ENCODE measurements around the gene MYCBPAP. TPM values are rescaled to one million over a fixed set of nuclear protein-coding genes. Genes with fewer than 3 reads are reported as not detected.

MYCBPAP gene
- total RNA-seq, 4 donors from 2014 or later = 0.38 to 2.3 (median 0.54) TPM

DNA sequence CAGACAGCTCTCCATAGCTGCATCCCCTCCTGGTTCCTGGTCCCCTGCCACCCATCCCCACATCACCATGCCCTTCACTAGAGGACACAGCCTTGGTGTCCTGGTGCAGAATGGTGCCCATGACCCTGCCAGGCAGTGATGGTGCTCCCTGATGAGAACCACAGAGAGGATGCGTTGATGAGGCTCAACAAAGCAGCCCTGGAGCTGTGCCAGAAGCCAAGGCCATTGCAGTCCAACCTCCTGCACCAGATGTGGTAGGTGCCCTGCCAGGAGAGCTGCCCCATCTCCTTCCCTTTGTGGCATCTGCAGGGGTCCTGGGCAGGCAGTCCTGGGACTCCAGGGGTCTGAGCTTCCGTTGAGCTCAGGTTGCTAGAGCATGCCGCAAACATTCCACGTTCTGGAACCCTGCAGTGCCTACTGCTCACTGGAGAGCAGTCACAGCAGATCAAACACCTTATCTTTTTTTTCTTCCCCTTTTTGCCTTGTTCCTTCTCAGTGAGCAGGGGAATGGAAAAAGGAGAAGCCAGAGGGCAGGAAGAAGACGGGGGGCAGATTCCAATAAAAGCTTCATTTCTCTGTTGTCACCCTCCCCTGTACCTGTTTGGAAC lies 19.0 kb downstream of the MYCBPAP start:
- DNase-seq (ENCODE audit: low spot score in 2 of 2) = no peak
- WGBS, 2 donors = 48 to 74% methylated on average over 4 to 5 of the region's 5 CpGs
- intact Hi-C loops (cut with DNase I; ENCODE audit: low total_unique reads) = no loop called here
- no peak overlapping the region for H3K4me3 ChIP-seq (ENCODE audit: low read depth, poor library complexity, severe bottlenecking)
- no peak for TF ChIP-seq POLR2A (IDR thresholded peaks at IDR 0.05)
- TF ChIP-seq, protein P1, sequence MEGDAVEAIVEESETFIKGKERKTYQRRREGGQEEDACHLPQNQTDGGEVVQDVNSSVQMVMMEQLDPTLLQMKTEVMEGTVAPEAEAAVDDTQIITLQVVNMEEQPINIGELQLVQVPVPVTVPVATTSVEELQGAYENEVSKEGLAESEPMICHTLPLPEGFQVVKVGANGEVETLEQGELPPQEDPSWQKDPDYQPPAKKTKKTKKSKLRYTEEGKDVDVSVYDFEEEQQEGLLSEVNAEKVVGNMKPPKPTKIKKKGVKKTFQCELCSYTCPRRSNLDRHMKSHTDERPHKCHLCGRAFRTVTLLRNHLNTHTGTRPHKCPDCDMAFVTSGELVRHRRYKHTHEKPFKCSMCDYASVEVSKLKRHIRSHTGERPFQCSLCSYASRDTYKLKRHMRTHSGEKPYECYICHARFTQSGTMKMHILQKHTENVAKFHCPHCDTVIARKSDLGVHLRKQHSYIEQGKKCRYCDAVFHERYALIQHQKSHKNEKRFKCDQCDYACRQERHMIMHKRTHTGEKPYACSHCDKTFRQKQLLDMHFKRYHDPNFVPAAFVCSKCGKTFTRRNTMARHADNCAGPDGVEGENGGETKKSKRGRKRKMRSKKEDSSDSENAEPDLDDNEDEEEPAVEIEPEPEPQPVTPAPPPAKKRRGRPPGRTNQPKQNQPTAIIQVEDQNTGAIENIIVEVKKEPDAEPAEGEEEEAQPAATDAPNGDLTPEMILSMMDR (IDR thresholded peaks at IDR 0.05) = no peak

DNA sequence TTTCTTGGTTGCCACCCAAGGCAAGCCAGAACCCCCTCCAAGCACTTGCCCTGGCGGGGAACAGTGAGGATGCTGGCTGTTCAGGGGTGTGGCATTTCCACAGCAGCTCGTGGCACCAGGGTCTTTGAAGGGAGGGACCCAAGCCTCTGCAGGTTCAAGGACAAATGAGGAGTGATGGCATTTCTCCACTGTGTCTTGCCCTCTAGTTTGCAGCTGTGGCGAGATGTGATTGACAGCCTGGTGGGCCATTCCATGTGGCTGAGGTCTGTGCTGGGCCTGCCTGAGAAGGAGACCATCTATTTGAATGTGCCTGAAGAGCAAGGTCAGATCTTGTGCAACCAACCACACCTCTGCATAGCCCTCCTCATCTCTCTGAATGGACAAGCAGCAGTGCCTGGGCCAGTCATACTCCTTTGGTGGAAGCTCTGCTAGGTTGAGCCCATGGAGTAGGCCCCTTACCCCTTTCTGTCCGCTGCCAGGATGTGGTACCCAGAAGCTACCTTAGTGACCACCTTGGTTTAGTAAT lies 19.8 kb downstream of the MYCBPAP start:
- intact Hi-C loops (cut with DNase I; ENCODE audit: low total_unique reads) = no loop called here
- DNase-seq (ENCODE audit: low spot score in 2 of 2) = no peak
- no peak overlapping the region for H3K4me3 ChIP-seq (ENCODE audit: low read depth, poor library complexity, severe bottlenecking)
- no peak for TF ChIP-seq POLR2A (IDR thresholded peaks at IDR 0.05)
- TF ChIP-seq, protein P1 (IDR thresholded peaks at IDR 0.05) = no peak
- 46 to 67% methylated on average over 4 of the region's 4 CpGs for WGBS, 2 donors

DNA sequence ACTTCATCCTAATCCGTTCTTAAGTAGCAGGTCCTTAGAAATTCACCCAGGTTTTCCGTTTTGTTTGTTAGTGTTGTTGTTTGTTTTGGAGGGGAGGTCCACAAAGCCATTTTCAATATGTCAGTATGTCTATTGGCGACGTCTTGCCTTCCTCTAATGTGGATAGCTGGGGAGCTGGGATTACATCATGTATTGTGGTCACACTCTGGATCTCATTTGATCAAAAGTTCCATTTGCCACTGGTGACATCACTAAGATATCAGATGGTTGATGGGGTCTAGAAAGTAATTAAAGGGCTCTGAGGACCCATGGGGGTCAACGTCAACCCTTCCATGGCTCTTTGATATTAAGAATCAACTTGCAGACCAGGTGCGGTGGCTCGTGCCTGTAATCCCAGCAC lies 21.6 kb downstream of the MYCBPAP start:
- 89 to 92% methylated on average over 7 of the region's 7 CpGs for WGBS, 2 donors
- intact Hi-C loops (cut with DNase I; ENCODE audit: low total_unique reads) = loop anchor here (10.0 kb wide), 1 partner anchor 45 kb away; no protein-coding TSS in a partner anchor
- no peak for DNase-seq (ENCODE audit: low spot score in 2 of 2)
- TF ChIP-seq, protein P1 (IDR thresholded peaks at IDR 0.05) = no peak
- TF ChIP-seq POLR2A (IDR thresholded peaks at IDR 0.05) = no peak
- H3K4me3 ChIP-seq (ENCODE audit: low read depth, poor library complexity, severe bottlenecking) = no peak overlapping the region

DNA sequence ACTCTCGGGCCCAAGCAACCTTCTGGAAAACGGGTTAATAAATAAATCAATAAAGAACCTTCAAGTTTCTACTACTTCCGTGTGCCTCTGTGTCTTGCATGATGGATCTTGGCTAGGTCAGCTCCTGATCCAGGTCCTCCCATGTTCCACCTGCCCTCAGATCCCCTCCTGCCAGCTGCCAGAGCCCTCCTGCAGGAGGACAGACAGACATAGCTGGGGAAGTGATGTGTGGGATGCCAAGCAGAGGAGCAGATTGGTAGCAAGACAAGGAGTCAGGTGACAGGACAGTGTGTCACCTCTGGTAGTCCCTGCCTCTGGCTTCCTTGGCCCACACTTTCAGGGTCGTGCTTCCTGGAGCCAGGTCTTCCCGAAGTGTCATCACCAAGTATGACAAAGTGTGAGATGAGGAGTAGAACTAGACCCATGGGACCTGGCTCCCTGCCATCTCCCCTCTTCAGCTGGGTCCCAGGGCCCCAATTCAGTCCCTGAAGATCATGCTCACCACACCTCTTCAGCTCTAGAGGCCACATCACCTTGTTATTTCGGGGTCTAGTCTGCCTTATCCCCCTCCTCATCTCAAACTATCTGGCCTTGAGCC lies 23.3 kb downstream of the MYCBPAP start:
- DNase-seq (ENCODE audit: low spot score in 2 of 2) = no peak
- TF ChIP-seq, protein P1 (IDR thresholded peaks at IDR 0.05) = no peak
- TF ChIP-seq POLR2A (IDR thresholded peaks at IDR 0.05) = no peak
- intact Hi-C loops (cut with DNase I; ENCODE audit: low total_unique reads) = loop anchor here (10.0 kb wide), 1 partner anchor 47 kb away; no protein-coding TSS in a partner anchor
- H3K4me3 ChIP-seq (ENCODE audit: low read depth, poor library complexity, severe bottlenecking) = no peak overlapping the region
- 58 to 66% methylated on average over 6 of the region's 6 CpGs for WGBS, 2 donors

DNA sequence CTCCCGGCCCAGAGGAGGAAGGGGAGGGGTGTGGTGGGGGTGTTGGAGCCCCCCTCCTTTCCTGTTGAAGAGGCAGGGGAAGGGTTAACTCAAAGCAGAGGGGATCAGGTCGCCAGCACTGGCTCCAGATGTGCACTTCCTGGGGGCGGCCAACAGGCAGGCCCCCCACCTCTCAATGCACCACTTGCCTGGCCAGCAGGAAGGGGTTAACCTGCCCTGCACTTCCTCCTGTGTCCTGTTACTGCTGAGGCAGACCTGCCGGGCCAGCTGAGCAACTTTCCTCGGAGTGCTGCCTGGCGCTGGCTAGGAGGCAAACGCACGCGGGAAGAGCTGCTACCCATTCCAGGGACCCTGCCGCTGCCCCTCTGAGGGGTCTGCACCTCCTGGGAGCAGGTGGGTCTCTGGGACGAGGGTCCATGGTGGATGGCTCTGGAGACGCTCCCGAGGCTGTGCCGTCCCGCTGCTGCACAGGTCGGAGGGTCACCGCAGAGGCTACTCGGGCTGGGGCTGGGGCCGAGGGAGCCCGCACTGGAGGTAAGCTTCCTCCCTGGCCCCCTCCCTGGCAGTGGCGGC lies 24.3 kb downstream of the MYCBPAP start, which contains the start of gene EPN3:
EPN3 (plus strand) TSS at position 284 of the 573 bp plus-strand sequence. CDS start 3,822 bp downstream, outside the sequence.
- DNase-seq (ENCODE audit: low spot score in 2 of 2) = peak; percentile 58 to 90

More for the DNA sequence above, 24.3 kb downstream of the MYCBPAP start, which contains the start of gene EPN3:
- intact Hi-C loops (cut with DNase I; ENCODE audit: low total_unique reads) = loop anchor here (10.0 kb wide), 1 partner anchor 48 kb away; no protein-coding TSS in a partner anchor
- no peak for TF ChIP-seq POLR2A (IDR thresholded peaks at IDR 0.05)
- TF ChIP-seq, protein P1 (IDR thresholded peaks at IDR 0.05) = no peak
- 1% methylated on average over 14 to 20 of the region's 21 CpGs for WGBS, 2 donors
- peak within 1 kb of the TSS; percentile 41 for H3K4me3 ChIP-seq (ENCODE audit: low read depth, poor library complexity, severe bottlenecking)

Data from lower leg skin (tissue), 4 donors.